PC-9 (cell line): ENCODE measurements around the gene PRSS48. TPM values are rescaled to one million over a fixed set of nuclear protein-coding genes. Genes with fewer than 3 reads are reported as not detected.
"Not testable (repeated sequence)": the region's sequence is repeated elsewhere in the genome, so short reads cannot be mapped to it uniquely, and the experiment has no call there.

Source experiments
- BruUV-seq: library from RNA; stranded (reverse); fragments of 400-500 nt; replicated peaks from 2 replicates; lab custom pipeline; 2021; lab: Mats Ljungman, UMichigan
- CTCF ChIA-PET: fragments of 300-600 bp; sonication (Branson Sonifier 250); formaldehyde crosslinking; loops from one replicate; lab custom pipeline; 2022; ENCODE audit warnings: antibody characterized with exemption; lab: Charles Lee
- POLR2A ChIA-PET: fragments of 300-600 bp; sonication (Branson Sonifier 250); formaldehyde crosslinking; loops from one replicate; lab custom pipeline; 2022; ENCODE audit warnings: antibody characterized with exemption; ENCODE audit not compliant: unreplicated experiment; lab: Charles Lee
- DNase-seq, 2 experiments: peaks; one replicate each; pipeline versions ENCODE4 v3.0.0 to v3.0.0-alpha.2; 2015 to 2022; ENCODE audit warnings: mixed read lengths in 1 of 2
- H2AFZ ChIP-seq: fragments of 200-600 bp; sonication (generic); 2 replicates; pipeline ENCODE4 v1.8.1; 2017; ENCODE audit warnings: antibody characterized with exemption
- H3F3A ChIP-seq: fragments of 200-600 bp; sonication (generic); 2 replicates; pipeline ENCODE4 v1.8.1; 2017; ENCODE audit warnings: antibody characterized with exemption, mild to moderate bottlenecking, low read depth; ENCODE audit not compliant: insufficient read depth
- H3K27ac ChIP-seq: fragments of 200-600 bp; sonication (generic); 2 replicates; pipeline ENCODE4 v1.6.1; 2016; ENCODE audit warnings: mixed run types
- H3K27me3 ChIP-seq: fragments of 200-600 bp; sonication (generic); 2 replicates; pipeline ENCODE4 v1.6.1; 2016; ENCODE audit warnings: low read depth, mixed run types; ENCODE audit not compliant: insufficient read depth
- H3K36me3 ChIP-seq: fragments of 200-600 bp; sonication (generic); 2 replicates; pipeline ENCODE4 v1.6.1; 2016; ENCODE audit warnings: low read depth, mixed run types
- H3K4me1 ChIP-seq: fragments of 200-600 bp; sonication (generic); replicated peaks from 2 replicates; pipeline ENCODE4 v1.6.1; 2016; ENCODE audit warnings: mixed run types; ENCODE audit not compliant: insufficient read depth
- H3K4me2 ChIP-seq: fragments of 200-600 bp; sonication (generic); 2 replicates; pipeline ENCODE4 v1.6.1; 2017; ENCODE audit warnings: mixed run types
- H3K4me3 ChIP-seq: fragments of 200-600 bp; sonication (generic); 2 replicates; pipeline ENCODE4 v1.6.1; 2016; ENCODE audit warnings: mixed run types
- H3K79me2 ChIP-seq: fragments of 200-600 bp; sonication (generic); 2 replicates; pipeline ENCODE4 v1.6.1; 2017; ENCODE audit warnings: low read depth, mixed run types
- H3K9me2 ChIP-seq: fragments of 200-600 bp; sonication (generic); 2 replicates; pipeline ENCODE4 v1.8.1; 2017; ENCODE audit warnings: mild to moderate bottlenecking; ENCODE audit not compliant: insufficient read depth
- H3K9me3 ChIP-seq: fragments of 200-600 bp; sonication (generic); 2 replicates; pipeline ENCODE4 v1.8.1; 2016; ENCODE audit warnings: low read depth; ENCODE audit not compliant: insufficient read depth
- H4K20me1 ChIP-seq: fragments of 200-600 bp; sonication (generic); 2 replicates; pipeline ENCODE4 v1.8.1; 2017; ENCODE audit not compliant: insufficient read depth
- EZH2 ChIP-seq: fragments of 200-600 bp; sonication (generic); IDR thresholded peaks from 2 replicates; pipeline ENCODE4 v1.8.0; 2017; ENCODE audit warnings: antibody characterized with exemption, low read depth
- intact Hi-C: fragments of 100-400 bp; cut with micrococcal nuclease; formaldehyde crosslinking; loops from one replicate; pipeline ENCODE4 v1.10.0; 2022; ENCODE audit not compliant: unreplicated experiment
- total RNA-seq: library from RNA; stranded (reverse); gene quantifications from 2 replicates; pipeline ENCODE4 v1.2.3, GENCODE V29; 2021
- TF ChIP-seq, protein P1 (sequence below): fragments of 200-600 bp; sonication (generic); conservative IDR thresholded peaks from 2 replicates; pipeline ENCODE4 v1.6.1; 2017; ENCODE audit warnings: mixed run types, antibody characterized with exemption, mild to moderate bottlenecking, moderate library complexity

Gene PRSS48
- total RNA-seq, 1 experiment from 2014 or later, result not detected

DNA sequence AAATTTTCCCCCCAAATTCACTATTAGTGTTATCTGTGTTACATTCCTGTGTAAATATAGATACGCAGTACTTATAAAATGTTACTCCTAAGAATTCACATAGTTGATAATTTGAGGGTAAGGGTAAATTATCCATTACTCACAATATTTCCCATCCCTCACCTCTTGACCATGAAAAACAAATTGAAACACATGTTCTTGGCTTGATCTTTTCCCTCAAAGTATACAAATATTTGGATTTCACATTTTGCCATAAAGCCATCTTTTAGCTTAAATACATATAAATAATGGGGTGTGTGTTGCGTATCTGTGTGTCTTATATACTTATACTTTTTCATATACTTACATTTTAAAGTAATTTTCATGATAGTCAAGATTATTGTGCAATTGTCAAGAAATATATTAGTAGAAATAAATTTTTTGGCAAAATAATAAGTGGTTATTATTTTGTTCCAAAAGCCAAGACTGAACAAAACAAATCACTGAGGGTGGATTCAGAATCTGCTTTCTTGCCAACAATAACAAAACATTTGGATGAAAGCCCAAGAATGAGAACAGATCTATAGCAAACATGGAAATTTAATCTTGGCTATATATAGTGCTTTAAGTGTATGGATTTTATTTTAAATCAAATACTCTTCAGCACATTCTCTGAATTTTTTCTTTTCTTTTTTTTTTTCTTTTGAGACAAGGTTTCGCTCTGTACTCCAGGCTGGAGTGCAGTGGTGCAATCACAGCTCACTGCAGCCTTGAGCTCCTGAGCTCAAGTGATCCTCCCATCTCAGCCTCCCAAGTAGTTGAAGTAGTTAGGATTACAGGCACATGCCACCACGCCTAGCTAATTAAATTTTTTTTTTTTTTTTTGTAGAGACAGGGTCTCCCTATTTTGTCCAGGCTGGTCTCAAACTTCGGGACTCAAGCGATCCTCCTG, 48.5 kb upstream of the PRSS48 start:
- Histone ChIP-seq H3K79me2 (peaks cover 10% of the 10 kb centered on the region; the same call in 1 of the 2 replicates), H3K4me1 (peaks cover 6% of the 10 kb centered on the region), H3K4me3 (no peak overlapping the region), H3K9me3 (no peaks in the 10 kb centered on the region), H3F3A (no peaks in the 10 kb centered on the region), H3K27ac (no peak overlapping the region), H2AFZ (no peak overlapping the region), H3K36me3 (no peaks in the 10 kb centered on the region), H3K27me3 (no peaks in the 10 kb centered on the region), H3K4me2 (no peak overlapping the region), H3K9me2 (no peaks in the 10 kb centered on the region), H4K20me1 (no peaks in the 10 kb centered on the region; the same call in 1 of the 2 replicates)
- ChIA-PET POLR2A (no interaction called here), CTCF (interaction anchor here (0.7 to 1.0 kb wide), 2 partner anchors 13 to 140 kb away, joined by 3 to 5 read pairs; no protein-coding TSS in a partner anchor)
- intact Hi-C loops, result no loop called here
- TF ChIP-seq, protein P1, sequence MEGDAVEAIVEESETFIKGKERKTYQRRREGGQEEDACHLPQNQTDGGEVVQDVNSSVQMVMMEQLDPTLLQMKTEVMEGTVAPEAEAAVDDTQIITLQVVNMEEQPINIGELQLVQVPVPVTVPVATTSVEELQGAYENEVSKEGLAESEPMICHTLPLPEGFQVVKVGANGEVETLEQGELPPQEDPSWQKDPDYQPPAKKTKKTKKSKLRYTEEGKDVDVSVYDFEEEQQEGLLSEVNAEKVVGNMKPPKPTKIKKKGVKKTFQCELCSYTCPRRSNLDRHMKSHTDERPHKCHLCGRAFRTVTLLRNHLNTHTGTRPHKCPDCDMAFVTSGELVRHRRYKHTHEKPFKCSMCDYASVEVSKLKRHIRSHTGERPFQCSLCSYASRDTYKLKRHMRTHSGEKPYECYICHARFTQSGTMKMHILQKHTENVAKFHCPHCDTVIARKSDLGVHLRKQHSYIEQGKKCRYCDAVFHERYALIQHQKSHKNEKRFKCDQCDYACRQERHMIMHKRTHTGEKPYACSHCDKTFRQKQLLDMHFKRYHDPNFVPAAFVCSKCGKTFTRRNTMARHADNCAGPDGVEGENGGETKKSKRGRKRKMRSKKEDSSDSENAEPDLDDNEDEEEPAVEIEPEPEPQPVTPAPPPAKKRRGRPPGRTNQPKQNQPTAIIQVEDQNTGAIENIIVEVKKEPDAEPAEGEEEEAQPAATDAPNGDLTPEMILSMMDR, result no peak
- TF ChIP-seq EZH2, result no peak
- DNase-seq, result no peak
- no TSS peak for BruUV-seq

- no peak for DNase-seq
- intact Hi-C loops, result no loop called here
- CTCF ChIA-PET, result no interaction called here
- Histone ChIP-seq H3K4me3 (no peak overlapping the region), H2AFZ (no peak overlapping the region), H4K20me1 (no peaks in the 10 kb centered on the region; the same call in 1 of the 2 replicates), H3K36me3 (no peaks in the 10 kb centered on the region), H3K4me1 (no peaks in the 10 kb centered on the region), H3K9me2 (no peaks in the 10 kb centered on the region), H3K9me3 (no peaks in the 10 kb centered on the region), H3K79me2 (0 out of 2 replicates have a peak, but pooled peaks cover 5% of the 10 kb centered on the region), H3K4me2 (no peak overlapping the region), H3F3A (no peaks in the 10 kb centered on the region), H3K27me3 (no peaks in the 10 kb centered on the region), H3K27ac (no peak overlapping the region)
- TF ChIP-seq EZH2, result no peak
- TF ChIP-seq, protein P1, result no peak
- POLR2A ChIA-PET, result no interaction called here
- BruUV-seq, result no TSS peak
These were observed 44.9 kb upstream of the PRSS48 start for GRCh38 chr4:151231915-151232595.

DNA sequence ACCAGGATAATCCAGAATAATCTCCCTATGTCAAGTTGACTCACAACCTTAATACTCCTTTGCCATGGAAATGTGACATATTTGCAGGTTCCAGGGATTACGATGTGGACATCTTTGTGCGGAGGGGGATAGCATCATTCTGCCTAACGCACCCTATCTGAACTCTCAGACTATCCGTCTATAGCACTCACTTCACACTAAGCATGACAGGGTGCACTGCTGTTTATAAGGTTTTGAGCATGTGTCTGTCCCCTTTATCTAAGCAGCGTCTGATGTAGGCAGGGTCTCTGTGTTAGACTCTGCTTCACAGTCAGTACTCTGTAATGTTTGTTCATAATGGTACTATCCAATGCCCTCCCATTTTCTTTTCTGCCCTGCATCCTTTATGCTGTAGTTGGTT, 43.4 kb upstream of the PRSS48 start:
- Histone ChIP-seq H3K4me1 (no peaks in the 10 kb centered on the region), H4K20me1 (no peaks in the 10 kb centered on the region; the same call in 1 of the 2 replicates), H3K4me3 (no peak overlapping the region), H3K27ac (no peak overlapping the region), H2AFZ (no peak overlapping the region), H3F3A (no peaks in the 10 kb centered on the region), H3K4me2 (no peak overlapping the region), H3K79me2 (no peaks in the 10 kb centered on the region), H3K9me2 (no peaks in the 10 kb centered on the region), H3K36me3 (no peaks in the 10 kb centered on the region), H3K27me3 (no peaks in the 10 kb centered on the region), H3K9me3 (no peaks in the 10 kb centered on the region)
- TF ChIP-seq EZH2, result no peak
- TF ChIP-seq, protein P1, result no peak
- intact Hi-C loops, result no loop called here
- no peak for DNase-seq
- ChIA-PET CTCF (no interaction called here), POLR2A (no interaction called here)
- BruUV-seq, result no TSS peak

DNA sequence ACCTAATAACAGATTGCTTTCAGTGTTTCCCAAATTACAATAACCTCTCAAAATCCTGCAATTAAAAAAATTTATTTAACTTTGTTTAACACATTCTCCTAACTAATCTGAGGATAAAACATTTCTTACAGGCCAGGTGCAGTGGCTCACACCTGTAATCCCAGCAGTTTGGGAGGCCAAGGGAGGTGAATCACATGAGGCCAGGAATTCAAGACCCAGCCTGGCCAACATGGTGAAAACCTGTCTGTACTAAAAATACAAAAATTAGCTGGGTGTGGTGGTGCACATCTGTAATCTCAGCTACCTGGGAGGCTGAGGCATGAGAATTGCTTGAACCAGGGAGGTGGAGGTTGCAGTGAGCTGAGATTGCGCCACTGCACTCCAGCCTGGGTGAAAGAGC, 41.6 kb upstream of the PRSS48 start:
- H3K9me3 ChIP-seq, H3K4me3 ChIP-seq, H3K36me3 ChIP-seq, POLR2A ChIA-PET, H3K4me1 ChIP-seq, BruUV-seq, intact Hi-C loops, H4K20me1 ChIP-seq, H3K27ac ChIP-seq, H3K9me2 ChIP-seq, H3K4me2 ChIP-seq, DNase-seq, H3K27me3 ChIP-seq, H3K79me2 ChIP-seq, H2AFZ ChIP-seq, CTCF ChIA-PET, H3F3A ChIP-seq: not testable (repeated sequence)
